Activated effector memory CD4-positive, alpha-beta T cell treated with anti-CD3 and anti-CD28 coated beads, Interleukin-2, amount 50 U/mL, for 16 hours (primary cell): ENCODE data around the gene IFT20.

Experiments
- DNase-seq: peaks from one replicate; pipeline ENCODE4 v3.0.0-alpha.2; 2020

The IFT20 gene, protein sequence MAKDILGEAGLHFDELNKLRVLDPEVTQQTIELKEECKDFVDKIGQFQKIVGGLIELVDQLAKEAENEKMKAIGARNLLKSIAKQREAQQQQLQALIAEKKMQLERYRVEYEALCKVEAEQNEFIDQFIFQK

GRCh38 chr17:28335201-28335958 is at the start of gene IFT20, which contains the start of gene TNFAIP1:
IFT20 (minus strand) TSS chr17:28335472; CDS start chr17:28331985, 3,487 bp downstream.
TNFAIP1 (plus strand) TSS chr17:28335761; CDS start chr17:28339522, 3,761 bp downstream.
- DNase-seq = peak; percentile 99

GRCh38 chr17:28385037-28385400 is 49.7 kb upstream of the IFT20 start:
- no peak for DNase-seq

DNA sequence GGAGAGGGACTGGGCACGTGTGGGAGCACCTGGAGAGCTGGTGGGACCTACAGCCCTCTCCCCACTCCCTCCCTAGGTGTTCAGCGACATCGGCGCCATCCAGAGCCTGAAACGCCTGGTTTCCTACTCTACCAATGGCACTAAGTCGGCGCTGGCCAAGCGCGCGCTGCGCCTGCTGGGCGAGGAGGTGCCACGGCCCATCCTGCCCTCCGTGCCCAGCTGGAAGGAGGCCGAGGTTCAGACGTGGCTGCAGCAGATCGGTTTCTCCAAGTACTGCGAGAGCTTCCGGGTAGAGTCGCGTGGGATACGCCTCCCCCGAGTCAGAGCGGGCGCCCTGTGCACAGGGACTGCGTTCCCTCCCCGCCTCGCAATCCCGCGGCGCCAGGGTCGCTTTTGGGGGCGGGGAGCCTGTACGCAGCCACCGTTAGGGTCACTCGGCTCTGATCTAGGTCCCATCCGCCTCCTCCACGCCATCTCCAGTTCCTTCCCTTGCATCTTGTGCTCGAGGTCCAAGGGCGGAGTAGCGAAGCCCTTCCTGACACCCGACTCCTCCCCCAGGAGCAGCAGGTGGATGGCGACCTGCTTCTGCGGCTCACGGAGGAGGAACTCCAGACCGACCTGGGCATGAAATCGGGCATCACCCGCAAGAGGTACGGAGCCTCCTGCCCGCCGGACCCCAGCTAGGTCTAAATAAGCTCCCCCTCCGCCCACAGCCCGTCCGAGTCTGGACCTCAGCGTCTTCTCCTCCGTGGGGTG is 49.2 kb upstream of the IFT20 start:
- peak; percentile 87 for DNase-seq

DNA sequence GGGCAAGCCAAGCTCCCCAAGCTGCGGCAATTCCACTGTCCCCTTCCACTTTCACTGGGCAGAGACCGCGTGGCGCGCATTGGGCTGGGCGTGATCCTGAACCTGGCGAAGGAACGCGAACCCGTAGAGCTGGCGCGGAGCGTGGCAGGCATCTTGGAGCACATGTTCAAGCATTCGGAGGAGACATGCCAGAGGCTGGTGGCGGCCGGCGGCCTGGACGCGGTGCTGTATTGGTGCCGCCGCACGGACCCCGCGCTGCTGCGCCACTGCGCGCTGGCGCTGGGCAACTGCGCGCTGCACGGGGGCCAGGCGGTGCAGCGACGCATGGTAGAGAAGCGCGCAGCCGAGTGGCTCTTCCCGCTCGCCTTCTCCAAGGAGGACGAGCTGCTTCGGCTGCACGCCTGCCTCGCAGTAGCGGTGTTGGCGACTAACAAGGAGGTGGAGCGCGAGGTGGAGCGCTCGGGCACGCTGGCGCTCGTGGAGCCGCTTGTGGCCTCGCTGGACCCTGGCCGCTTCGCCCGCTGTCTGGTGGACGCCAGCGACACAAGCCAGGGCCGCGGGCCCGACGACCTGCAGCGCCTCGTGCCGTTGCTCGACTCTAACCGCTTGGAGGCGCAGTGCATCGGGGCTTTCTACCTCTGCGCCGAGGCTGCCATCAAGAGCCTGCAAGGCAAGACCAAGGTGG is 46.0 kb upstream of the IFT20 start:
- DNase-seq = no peak

DNA sequence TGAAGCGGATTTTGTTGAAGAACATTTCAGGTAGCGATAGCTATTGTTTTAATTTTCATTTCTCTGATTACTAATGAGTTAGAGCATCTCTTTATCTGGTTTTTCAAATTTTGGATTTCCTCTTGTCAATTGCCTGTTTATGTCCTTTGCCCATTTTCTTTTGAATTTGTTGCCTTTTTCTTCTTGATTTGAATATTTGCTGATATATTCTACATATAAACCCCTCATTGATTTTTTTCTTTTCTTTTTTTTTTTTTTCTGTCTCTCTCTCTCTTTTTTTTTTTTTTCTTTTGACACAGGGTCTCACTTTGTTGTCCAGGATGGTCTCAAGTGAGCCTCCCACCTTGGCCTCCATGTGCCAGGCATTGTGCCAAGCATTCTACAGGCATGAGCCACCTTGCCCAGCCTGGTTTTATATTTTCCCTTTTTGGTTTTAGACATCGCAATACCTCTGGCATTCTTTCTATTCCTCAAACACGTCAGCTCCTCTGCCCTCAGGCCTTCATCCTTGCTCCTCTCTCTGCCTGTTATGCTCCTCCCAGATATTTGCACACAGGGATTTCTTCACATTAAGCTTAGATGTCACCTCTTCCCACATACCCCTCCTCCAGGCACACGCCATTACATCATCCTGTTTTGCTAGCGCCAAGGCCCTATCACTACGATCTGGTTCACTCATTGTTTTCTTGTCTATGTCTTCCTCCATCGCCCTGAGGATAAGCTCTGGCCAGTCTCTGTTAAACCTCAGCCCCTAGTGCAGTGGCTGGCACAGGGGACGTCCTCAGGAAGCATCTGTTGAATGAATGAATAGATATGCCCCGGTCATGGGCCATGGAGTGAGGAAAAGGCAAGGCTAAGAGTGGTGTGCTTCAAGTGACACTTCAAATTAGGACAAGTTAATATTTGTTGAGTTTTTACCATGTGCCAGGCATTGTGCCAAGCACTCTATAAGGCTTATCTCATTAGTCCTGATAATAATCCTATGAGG is 44.8 kb upstream of the IFT20 start:
- no peak for DNase-seq

GRCh38 chr17:28372945-28373274 is 37.6 kb upstream of the IFT20 start:
- DNase-seq = no peak

DNA sequence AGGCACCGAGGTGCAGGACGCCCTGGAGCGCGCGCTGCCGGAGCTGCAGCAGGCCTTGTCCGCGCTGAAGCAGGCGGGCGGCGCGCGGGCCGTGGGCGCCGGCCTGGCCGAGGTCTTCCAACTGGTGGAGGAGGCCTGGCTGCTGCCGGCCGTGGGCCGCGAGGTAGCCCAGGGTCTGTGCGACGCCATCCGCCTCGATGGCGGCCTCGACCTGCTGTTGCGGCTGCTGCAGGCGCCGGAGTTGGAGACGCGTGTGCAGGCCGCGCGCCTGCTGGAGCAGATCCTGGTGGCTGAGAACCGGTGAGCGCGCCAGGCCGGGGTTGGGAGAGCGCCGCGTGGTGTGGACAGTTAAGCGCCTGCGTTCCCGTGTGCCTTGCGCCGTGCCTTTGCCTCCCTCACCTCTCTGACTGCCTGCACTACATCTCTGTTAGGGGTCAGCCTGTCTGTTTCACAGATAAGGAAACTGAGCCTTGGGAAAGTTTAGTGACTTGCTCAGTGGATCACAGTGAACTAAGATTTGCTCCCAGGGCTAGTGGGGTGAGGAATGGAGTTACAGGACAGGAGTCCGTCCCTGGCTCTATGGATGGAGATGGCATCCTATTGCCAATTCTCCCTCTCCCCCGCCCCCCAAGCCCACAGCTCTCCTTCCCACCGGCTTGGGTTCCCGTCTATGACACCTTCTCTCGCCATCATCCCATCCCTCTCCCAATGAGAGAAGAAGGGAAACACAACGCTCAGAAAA is 37.1 kb upstream of the IFT20 start:
- DNase-seq = peak; percentile 68

- peak; percentile 94 for DNase-seq
Observed at GRCh38 chr17:28371245-28372202, 36.3 kb upstream of the IFT20 start, which contains the start of gene SARM1. SARM1 (plus strand) TSS chr17:28371694; CDS start chr17:28372033, 339 bp downstream.

DNA sequence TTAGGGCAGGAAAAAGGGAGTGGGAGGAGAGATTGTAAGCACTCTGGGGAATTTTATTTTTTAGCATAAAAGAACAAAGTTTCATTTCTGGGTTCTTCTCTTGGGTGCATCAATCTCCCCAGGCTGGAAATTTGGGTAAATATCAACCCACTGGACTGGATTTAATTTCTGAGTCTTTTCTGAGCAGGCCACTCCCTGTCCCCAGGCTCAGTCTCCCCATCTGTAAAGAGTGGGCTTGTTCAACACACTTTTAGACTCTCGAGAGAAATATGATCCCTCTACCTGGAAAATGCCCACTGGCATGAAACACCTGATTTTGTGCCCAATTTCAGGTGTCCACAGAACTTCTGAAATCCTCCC is 35.5 kb upstream of the IFT20 start:
- no peak for DNase-seq

GRCh38 chr17:28370035-28370743 is 34.9 kb upstream of the IFT20 start, which contains the start of gene VTN:
VTN (minus strand) TSS chr17:28370307; CDS start chr17:28370203, 104 bp downstream.
- DNase-seq = no peak

DNA sequence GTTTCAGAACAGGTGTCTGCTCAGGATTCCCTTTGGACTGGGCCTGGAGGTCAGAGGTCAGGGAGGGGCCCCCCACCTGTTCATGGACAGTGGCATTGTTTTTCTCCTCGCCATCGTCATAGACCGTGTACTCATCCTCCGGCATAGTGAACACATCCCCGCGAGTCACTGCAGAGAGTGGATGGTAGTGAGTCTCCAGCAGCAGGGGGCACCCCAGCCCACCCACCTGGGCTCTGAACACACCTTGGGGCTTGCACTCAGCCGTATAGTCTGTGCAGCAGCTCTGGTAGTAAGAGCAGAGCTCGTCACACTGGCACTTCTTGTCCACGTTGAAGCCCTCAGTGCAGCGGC is 34.4 kb upstream of the IFT20 start:
- DNase-seq = no peak

DNA sequence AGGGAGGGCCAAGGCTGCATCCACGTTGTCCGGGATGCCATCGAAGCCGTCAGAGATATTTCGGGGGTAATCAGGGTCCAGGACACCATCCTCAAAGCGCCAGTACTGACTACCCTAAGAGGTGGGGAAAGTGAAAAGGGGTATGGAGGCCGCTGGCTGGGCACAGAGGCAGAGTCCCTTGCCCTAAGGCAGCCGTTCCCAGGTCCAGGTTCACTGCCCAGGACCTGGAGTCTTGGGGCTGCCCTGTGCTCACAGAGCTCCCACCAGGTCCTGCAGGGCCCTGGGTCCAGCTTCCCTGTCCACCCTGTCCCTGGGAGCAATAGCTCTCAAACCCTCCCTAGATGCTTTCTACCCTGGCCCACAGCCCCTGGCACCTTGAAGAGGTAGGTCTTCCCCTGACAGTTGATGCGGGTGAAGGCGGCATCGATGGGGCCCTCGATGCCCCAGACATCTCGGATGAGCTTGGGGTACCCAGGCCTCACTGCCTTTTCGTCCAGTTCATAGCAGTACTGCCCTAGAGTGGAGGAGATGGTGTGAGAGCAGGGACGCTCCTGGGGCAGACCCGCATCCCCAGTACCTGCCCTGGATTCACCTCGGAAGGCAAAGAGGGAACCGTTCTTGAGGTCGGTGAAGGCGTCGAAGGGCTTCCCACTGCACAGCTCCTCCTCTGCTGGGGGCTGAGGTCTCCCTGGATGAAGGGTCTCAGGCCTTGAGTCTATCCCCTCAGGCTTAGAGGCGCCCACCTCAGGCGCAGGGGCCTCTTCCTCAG is 33.8 kb upstream of the IFT20 start:
- no peak for DNase-seq

GRCh38 chr17:28368306-28368831 is 33.1 kb upstream of the IFT20 start:
- no peak for DNase-seq

- no peak for DNase-seq
Observed at GRCh38 chr17:28367641-28368305, 32.5 kb upstream of the IFT20 start.

DNA sequence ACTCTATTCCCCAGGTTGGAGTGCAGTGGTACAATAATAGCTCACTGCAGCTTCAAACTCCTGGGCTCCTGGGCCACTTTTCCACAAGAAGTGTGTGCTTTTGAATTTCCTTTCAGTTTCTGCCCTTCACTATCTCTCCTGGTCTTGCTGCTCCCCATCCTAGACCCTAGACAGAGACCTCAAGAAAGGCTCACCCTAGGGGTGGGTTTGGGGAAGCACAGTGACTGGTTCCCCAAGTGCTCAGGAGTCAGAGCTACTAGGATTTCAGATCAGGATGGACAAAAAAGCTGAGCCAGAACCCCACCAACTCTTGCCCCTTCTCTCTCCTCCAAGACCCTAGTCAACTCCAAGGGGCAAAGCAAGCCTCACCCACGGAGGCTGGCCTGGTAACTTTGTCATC is 31.3 kb upstream of the IFT20 start:
- DNase-seq = no peak

- DNase-seq = no peak
Observed at GRCh38 chr17:28365487-28365886, 30.2 kb upstream of the IFT20 start.

- no peak for DNase-seq
Observed at GRCh38 chr17:28364665-28365363, 29.5 kb upstream of the IFT20 start, which contains the start of gene SEBOX. SEBOX (minus strand) TSS chr17:28365199; CDS start chr17:28365151, 48 bp downstream.
